CD4-positive, alpha-beta memory T cell (primary cell): ENCODE results near the gene ZCCHC18. TPM values are rescaled to one million over a fixed set of nuclear protein-coding genes. Genes with fewer than 3 reads are reported as not detected.

ENCODE experiments used
- CTCF ChIA-PET: fragments of 350-600 bp; sonication (Branson Sonifier 250); formaldehyde crosslinking; loops from one replicate; lab custom pipeline; 2021; ENCODE audit warnings: inconsistent platforms; ENCODE audit not compliant: partially characterized antibody; lab: Charles Lee
- POLR2A ChIA-PET: fragments of 350-600 bp; sonication (Branson Sonifier 250); formaldehyde crosslinking; loops from one replicate; lab custom pipeline; 2021; ENCODE audit not compliant: partially characterized antibody; lab: Charles Lee
- DNase-seq, 5 donors: peaks; one replicate each; pipeline versions ENCODE4 v3.0.0 to v3.0.0-alpha.2; 2020 to 2022; ENCODE audit warnings: mixed read lengths in 1 of 5
- H3K27ac ChIP-seq: one replicate; pipeline ENCODE4 v1.7.0; 2013; ENCODE audit warnings: low read depth, low read length
- H3K27me3 ChIP-seq: 2 replicates; pipeline ENCODE4 v1.7.0; 2013; ENCODE audit warnings: mild to moderate bottlenecking, low read length, moderate library complexity; ENCODE audit not compliant: insufficient read depth
- H3K36me3 ChIP-seq: 2 replicates; pipeline ENCODE4 v1.7.0; 2013; ENCODE audit warnings: mild to moderate bottlenecking, low read length, moderate library complexity; ENCODE audit not compliant: insufficient read depth
- H3K4me1 ChIP-seq: 2 replicates; pipeline ENCODE4 v1.7.0; 2013; ENCODE audit warnings: mild to moderate bottlenecking, low read length, moderate library complexity; ENCODE audit not compliant: insufficient read depth
- H3K4me3 ChIP-seq, 2 donors: one replicate each; pipeline ENCODE4 v1.7.0; 2013; ENCODE audit warnings: low read length in 2 of 2, mild to moderate bottlenecking in 1 of 2
- H3K9me3 ChIP-seq, 2 donors: one replicate each; pipeline ENCODE4 v1.7.0; 2013; ENCODE audit warnings: low read length in 2 of 2, control low read depth in 1 of 2; ENCODE audit not compliant: control insufficient read depth in 1 of 2
- H3K27ac Mint-ChIP-seq, 7 donors: one replicate each; pipeline ENCODE4 v1.8.0; 2020 to 2021; ENCODE audit warnings: mixed read lengths in 7 of 7, mild to moderate bottlenecking in 6 of 7, inconsistent platforms in 3 of 7, moderate library complexity in 3 of 7
- H3K27me3 Mint-ChIP-seq, 2 donors: one replicate each; pipeline ENCODE4 v1.8.0; 2020 to 2021; ENCODE audit warnings: mixed read lengths in 2 of 2
- H3K36me3 Mint-ChIP-seq, 2 donors: one replicate each; pipeline ENCODE4 v1.8.0; 2020 to 2021; ENCODE audit warnings: mixed read lengths in 2 of 2, inconsistent platforms in 1 of 2, mild to moderate bottlenecking in 1 of 2
- H3K4me1 Mint-ChIP-seq, 4 donors: one replicate each; pipeline ENCODE4 v1.8.0; 2020 to 2021; ENCODE audit warnings: mixed read lengths in 4 of 4, mild to moderate bottlenecking in 1 of 4
- H3K4me3 Mint-ChIP-seq, 8 donors: one replicate each; pipeline ENCODE4 v1.8.0; 2020 to 2021; ENCODE audit warnings: mixed read lengths in 8 of 8, mild to moderate bottlenecking in 7 of 8, moderate library complexity in 6 of 8, inconsistent platforms in 3 of 8
- H3K9me3 Mint-ChIP-seq, 8 donors: one replicate each; pipeline ENCODE4 v1.8.0; 2020 to 2021; ENCODE audit warnings: mixed read lengths in 8 of 8, mild to moderate bottlenecking in 5 of 8, inconsistent platforms in 3 of 8, moderate library complexity in 1 of 8
- intact Hi-C: fragments of 100-400 bp; cut with micrococcal nuclease; formaldehyde crosslinking; loops from one replicate; pipeline ENCODE4 v1.15.1; 2023
- polyA plus RNA-seq, 2 donors: library from polyadenylated mRNA; unstranded; fragments of 300-500 nt; fragmentation: Illumina TruSeq; gene quantifications; one replicate each; pipeline ENCODE4 v1.2.3, GENCODE V29; 2021
- total RNA-seq, 2 experiments: library from RNA; stranded (reverse); gene quantifications; one replicate each; pipeline ENCODE4 v1.2.3, GENCODE V29; 2021

The ZCCHC18 gene
- total and polyA plus RNA-seq, 4 experiments from 2014 or later: 1.3 to 9.5 (median 5.6) TPM

GRCh38 chrX:104130808-104131207 is 18.5 kb downstream of the ZCCHC18 start:
- intact Hi-C loops: no loop called here
- peaks cover 4 to 27% of the 10 kb centered on the region in 2 donors for H3K36me3 Mint-ChIP-seq
- peaks cover 12 to 19% (median 13%) of the 10 kb centered on the region in 4 donors for H3K4me1 Mint-ChIP-seq
- Histone ChIP-seq H3K4me1 (peaks cover 6% of the 10 kb centered on the region), H3K36me3 (peaks cover 9% of the 10 kb centered on the region), H3K4me3 (no peak overlapping the region), H3K27ac (no peak overlapping the region), H3K27me3 (no peaks in the 10 kb centered on the region), H3K9me3 (no peaks in the 10 kb centered on the region)
- CTCF ChIA-PET: no interaction called here
- H3K9me3 Mint-ChIP-seq: peaks cover 0 to 2% (median 0%) of the 10 kb centered on the region in 8 donors
- POLR2A ChIA-PET: no interaction called here
- no peak overlapping the region for H3K27ac Mint-ChIP-seq
- no peaks in the 10 kb centered on the region for H3K27me3 Mint-ChIP-seq
- H3K4me3 Mint-ChIP-seq: no peak overlapping the region
- no peak for DNase-seq

GRCh38 chrX:104134583-104135261 is 22.4 kb downstream of the ZCCHC18 start:
- Histone ChIP-seq H3K4me3 (no peak overlapping the region), H3K4me1 (peaks cover 6% of the 10 kb centered on the region), H3K27me3 (no peaks in the 10 kb centered on the region), H3K36me3 (peaks cover 9% of the 10 kb centered on the region), H3K27ac (no peak overlapping the region), H3K9me3 (no peaks in the 10 kb centered on the region)
- Mint-ChIP-seq H3K36me3 (peaks cover 4 to 24% of the 10 kb centered on the region in 2 donors), H3K4me1 (peaks cover 15 to 26% (median 20%) of the 10 kb centered on the region in 4 donors), H3K27ac (peak overlapping the region in 2 of 7 donors; percentile 14 to 60), H3K27me3 (no peaks in the 10 kb centered on the region), H3K9me3 (peaks cover 0 to 2% (median 0%) of the 10 kb centered on the region in 8 donors), H3K4me3 (no peak overlapping the region)
- DNase-seq: no peak
- POLR2A ChIA-PET: no interaction called here
- intact Hi-C loops: no loop called here
- CTCF ChIA-PET: interaction anchor here (5.1 kb wide), 1 partner anchor 35 kb away, joined by 43 read pairs; no protein-coding TSS in a partner anchor

- H3K36me3 Mint-ChIP-seq: peaks cover under 1 to 15% of the 10 kb centered on the region in 2 donors
- peak overlapping the region in 2 of 7 donors; percentile 58 to 78 for H3K27ac Mint-ChIP-seq
- CTCF ChIA-PET: interaction anchor here (0.9 to 5.1 kb wide), 11 partner anchors 10 to 290 kb away, joined by 3 to 43 read pairs (median 4); partner anchors contain the start of genes SLC25A53 and ZCCHC18
- H3K27me3 Mint-ChIP-seq: no peaks in the 10 kb centered on the region
- H3K9me3 Mint-ChIP-seq: peaks cover 0 to 2% (median 0%) of the 10 kb centered on the region in 8 donors
- Histone ChIP-seq H3K36me3 (peaks cover 3% of the 10 kb centered on the region), H3K27me3 (no peaks in the 10 kb centered on the region), H3K27ac (no peak overlapping the region), H3K4me3 (no peak overlapping the region), H3K9me3 (no peaks in the 10 kb centered on the region), H3K4me1 (peaks cover 6% of the 10 kb centered on the region)
- no peak overlapping the region for H3K4me3 Mint-ChIP-seq
- no peak for DNase-seq
- POLR2A ChIA-PET: interaction anchor here (1.0 to 1.7 kb wide), 2 partner anchors 21 to 23 kb away, joined by 3 to 5 read pairs; no protein-coding TSS in a partner anchor
- peaks cover 15 to 26% (median 21%) of the 10 kb centered on the region in 4 donors for H3K4me1 Mint-ChIP-seq
- intact Hi-C loops: loop anchor here (1.0 to 2.0 kb wide), 3 partner anchors 23 to 217 kb away; partner anchors contain the start of gene ZCCHC18
Measured at GRCh38 chrX:104135677-104136076, 23.4 kb downstream of the ZCCHC18 start.

GRCh38 chrX:104136241-104137019 is 24.1 kb downstream of the ZCCHC18 start:
- peak; percentile 56 to 64 (median 61) for DNase-seq
- Histone ChIP-seq H3K36me3 (no peaks in the 10 kb centered on the region), H3K4me3 (no peak overlapping the region), H3K27me3 (no peaks in the 10 kb centered on the region), H3K9me3 (no peaks in the 10 kb centered on the region), H3K27ac (no peak overlapping the region), H3K4me1 (peaks cover 6% of the 10 kb centered on the region)
- no peaks in the 10 kb centered on the region for H3K27me3 Mint-ChIP-seq
- peak overlapping the region in 1 of 7 donors; percentile 21 for H3K27ac Mint-ChIP-seq
- peaks cover 15 to 26% (median 21%) of the 10 kb centered on the region in 4 donors for H3K4me1 Mint-ChIP-seq
- CTCF ChIA-PET: interaction anchor here (0.7 to 5.1 kb wide), 14 partner anchors 9 to 291 kb away, joined by 3 to 43 read pairs (median 4); partner anchors contain the start of genes SLC25A53 and ZCCHC18
- H3K36me3 Mint-ChIP-seq: peaks cover 0 to 11% of the 10 kb centered on the region in 2 donors
- H3K9me3 Mint-ChIP-seq: peaks cover 0 to 2% (median 0%) of the 10 kb centered on the region in 8 donors
- peak overlapping the region in 1 of 8 donors; percentile 12 for H3K4me3 Mint-ChIP-seq
- POLR2A ChIA-PET: interaction anchor here (1.0 to 1.7 kb wide), 3 partner anchors 20 to 37 kb away, joined by 3 to 5 read pairs (median 3); no protein-coding TSS in a partner anchor
- intact Hi-C loops: loop anchor here (1.0 to 2.0 kb wide), 3 partner anchors 24 to 218 kb away; partner anchors contain the start of gene ZCCHC18

- no peaks in the 10 kb centered on the region for H3K9me3 ChIP-seq
- Mint-ChIP-seq H3K36me3 (peaks cover 0 to 10% of the 10 kb centered on the region in 2 donors), H3K9me3 (peaks cover 0 to 2% (median 0%) of the 10 kb centered on the region in 8 donors), H3K4me1 (peaks cover 15 to 25% (median 21%) of the 10 kb centered on the region in 4 donors), H3K4me3 (no peak overlapping the region), H3K27me3 (no peaks in the 10 kb centered on the region), H3K27ac (no peak overlapping the region)
- H3K4me1 ChIP-seq: peaks cover 6% of the 10 kb centered on the region
- ChIA-PET POLR2A (interaction anchor here (1.0 to 1.7 kb wide), 2 partner anchors 24 to 38 kb away, joined by 3 to 5 read pairs; no protein-coding TSS in a partner anchor), CTCF (interaction anchor here (1.3 to 5.1 kb wide), 7 partner anchors 15 to 292 kb away, joined by 3 to 43 read pairs (median 6); partner anchors contain the start of genes SLC25A53 and ZCCHC18)
- intact Hi-C loops: loop anchor here (2.0 kb wide), 1 partner anchor 25 kb away; the partner anchor contains the start of gene ZCCHC18
- no peaks in the 10 kb centered on the region for H3K27me3 ChIP-seq
- no peak overlapping the region for H3K4me3 ChIP-seq
- DNase-seq: peak in 1 of 5 donors; percentile 4
- H3K36me3 ChIP-seq: no peaks in the 10 kb centered on the region
- H3K27ac ChIP-seq: no peak overlapping the region
Measured at GRCh38 chrX:104137496-104137895, 25.2 kb downstream of the ZCCHC18 start.

- no peak overlapping the region for H3K27ac ChIP-seq
- Mint-ChIP-seq H3K36me3 (peaks cover 0 to 14% of the 10 kb centered on the region in 2 donors), H3K27ac (peak overlapping the region in 4 of 7 donors; percentile 12 to 85 (median 49)), H3K9me3 (no peaks in the 10 kb centered on the region), H3K4me3 (no peak overlapping the region), H3K4me1 (peaks cover 12 to 24% (median 17%) of the 10 kb centered on the region in 4 donors), H3K27me3 (no peaks in the 10 kb centered on the region)
- H3K36me3 ChIP-seq: no peaks in the 10 kb centered on the region
- no peaks in the 10 kb centered on the region for H3K27me3 ChIP-seq
- POLR2A ChIA-PET: no interaction called here
- DNase-seq: no peak
- intact Hi-C loops: no loop called here
- no peaks in the 10 kb centered on the region for H3K4me1 ChIP-seq
- H3K4me3 ChIP-seq: no peak overlapping the region
- no peaks in the 10 kb centered on the region for H3K9me3 ChIP-seq
- CTCF ChIA-PET: interaction anchor here (0.8 kb wide), 1 partner anchor 41 kb away, joined by 3 read pairs; no protein-coding TSS in a partner anchor
Measured at GRCh38 chrX:104141087-104141760, 28.9 kb downstream of the ZCCHC18 start.
